B cell (primary cell): ENCODE measurements around the gene EPHB3. TPM values are rescaled to one million over a fixed set of nuclear protein-coding genes. Genes with fewer than 3 reads are reported as not detected.

Experiments used
- ATAC-seq: fragments of 200-7000 bp; cut with Tn5 transposase; one replicate; pipeline ENCODE4 v1.10.0; 2021; ENCODE audit warnings: low read depth, mild to moderate bottlenecking, moderate number of reproducible peaks, moderate library complexity
- CTCF ChIA-PET: fragments of 350-600 bp; sonication (Branson Sonifier 250); formaldehyde crosslinking; loops from one replicate; lab custom pipeline; 2021; ENCODE audit warnings: antibody characterized with exemption, inconsistent platforms; lab: Charles Lee
- POLR2A ChIA-PET: fragments of 350-600 bp; sonication (Branson Sonifier 250); formaldehyde crosslinking; loops from one replicate; lab custom pipeline; 2021; ENCODE audit warnings: antibody characterized with exemption; lab: Charles Lee
- DNase-seq: peaks from one replicate; pipeline ENCODE4 v3.0.0; 2013
- H2AFZ ChIP-seq: 2 replicates; pipeline ENCODE4 v1.6.1; 2012; ENCODE audit warnings: mild to moderate bottlenecking, low read depth, low read length; ENCODE audit not compliant: insufficient read depth, poor library complexity, severe bottlenecking
- H3K27ac ChIP-seq, 2 donors: 1 replicate in 1 of 2; 2 replicates in 1 of 2; pipeline ENCODE4 v1.5.1; 2012 to 2013; ENCODE audit warnings: low read length in 2 of 2, mild to moderate bottlenecking in 2 of 2, moderate library complexity in 1 of 2
- H3K27me3 ChIP-seq, 4 experiments: fragments of 200-600 bp in 1 of 4; sonication (generic) in 1 of 4; replicated peaks in 1 of 4; 1 replicate in 2 of 4; 2 replicates in 2 of 4; pipeline versions ENCODE4 v1.6.1 to v1.7.0; 2013 to 2016; ENCODE audit warnings: low read length in 3 of 4, mild to moderate bottlenecking in 2 of 4, mixed read lengths in 1 of 4, moderate library complexity in 1 of 4; ENCODE audit not compliant: insufficient read depth in 4 of 4, control insufficient read depth in 3 of 4; ENCODE audit errors: control extremely low read depth in 1 of 4
- H3K36me3 ChIP-seq, 2 experiments: replicated peaks in 1 of 2; 1 replicate in 1 of 2; 2 replicates in 1 of 2; pipeline versions ENCODE4 v1.6.1 to v1.7.1; 2013; ENCODE audit warnings: low read length in 1 of 2; ENCODE audit not compliant: insufficient read depth in 2 of 2, control insufficient read depth in 1 of 2; ENCODE audit errors: control extremely low read depth in 1 of 2, extremely low read depth in 1 of 2
- H3K4me1 ChIP-seq, 2 donors: fragments of 200-600 bp in 1 of 2; sonication (generic) in 1 of 2; 1 replicate in 1 of 2; 2 replicates in 1 of 2; pipeline versions ENCODE4 v1.5.1 to v1.6.1; 2013 to 2017; ENCODE audit warnings: low read length in 2 of 2; ENCODE audit not compliant: control insufficient read depth in 2 of 2, insufficient read depth in 2 of 2
- H3K4me2 ChIP-seq: replicated peaks from 2 replicates; pipeline ENCODE3; 2012; ENCODE audit warnings: mild to moderate bottlenecking, low read depth, low read length; ENCODE audit not compliant: poor library complexity, severe bottlenecking
- H3K4me3 ChIP-seq, 5 experiments: fragments of 200-600 bp in 1 of 5; sonication (generic) in 1 of 5; 1 replicate in 3 of 5; 2 replicates in 2 of 5; pipeline versions ENCODE4 v1.5.1 to v1.7.0; 2011 to 2016; ENCODE audit warnings: low read length in 4 of 5, mild to moderate bottlenecking in 4 of 5, low read depth in 2 of 5, control low read depth in 1 of 5, moderate library complexity in 1 of 5; ENCODE audit not compliant: insufficient read depth in 1 of 5; ENCODE audit errors: control extremely low read depth in 1 of 5, extremely low read depth in 1 of 5
- H3K79me2 ChIP-seq: fragments of 200-600 bp; sonication (generic); one replicate; pipeline ENCODE4 v1.6.0; 2016; ENCODE audit warnings: low read length; ENCODE audit not compliant: control insufficient read depth, insufficient read depth
- H3K9ac ChIP-seq: fragments of 200-600 bp; sonication (generic); 2 replicates; pipeline ENCODE4 v1.6.1; 2017; ENCODE audit warnings: mild to moderate bottlenecking, low read length, moderate library complexity
- H3K9me3 ChIP-seq, 3 donors: one replicate each; pipeline versions ENCODE4 v1.6.1 to v1.7.1; 2013; ENCODE audit warnings: low read length in 2 of 3; ENCODE audit not compliant: control insufficient read depth in 2 of 3, insufficient read depth in 1 of 3; ENCODE audit errors: control extremely low read depth in 1 of 3
- H4K20me1 ChIP-seq: 2 replicates; pipeline ENCODE4 v1.6.0; 2012; ENCODE audit warnings: mild to moderate bottlenecking, low read length; ENCODE audit not compliant: insufficient read depth, control insufficient read depth, poor library complexity, severe bottlenecking
- H3K27ac Mint-ChIP-seq: one replicate; pipeline ENCODE4 v1.8.0; 2021; ENCODE audit warnings: mixed read lengths
- H3K27me3 Mint-ChIP-seq: one replicate; pipeline ENCODE4 v1.8.0; 2021; ENCODE audit warnings: mixed read lengths
- H3K4me1 Mint-ChIP-seq: one replicate; pipeline ENCODE4 v1.8.0; 2021; ENCODE audit warnings: mixed read lengths
- H3K4me3 Mint-ChIP-seq: one replicate; pipeline ENCODE4 v1.8.0; 2021; ENCODE audit warnings: mixed read lengths
- H3K9me3 Mint-ChIP-seq: one replicate; pipeline ENCODE4 v1.8.0; 2022; ENCODE audit warnings: mixed read lengths; ENCODE audit not compliant: insufficient read depth
- EZH2 ChIP-seq: IDR thresholded peaks from 2 replicates; pipeline ENCODE4 v1.6.1; 2012; ENCODE audit warnings: borderline replicate concordance, low read depth, mild to moderate bottlenecking, moderate library complexity, low read length; ENCODE audit not compliant: insufficient read depth, poor library complexity, severe bottlenecking
- WGBS: methylation state at CpG from one replicate; pipeline ENCODE4 v1.1.5; 2013; ENCODE audit warnings: missing lambda C conversion rate; ENCODE audit not compliant: insufficient coverage; 5-methylcytosine and 5-hydroxymethylcytosine counted together
- intact Hi-C: fragments of 100-400 bp; cut with micrococcal nuclease; formaldehyde crosslinking; loops from one replicate; pipeline ENCODE4 v1.10.0; 2022
- polyA plus RNA-seq: library from polyadenylated mRNA; depleted of rRNA; stranded (reverse); fragments of >200 nt; gene quantifications from 2 replicates; pipeline ENCODE4 v1.2.3, GENCODE V29; 2012
- total RNA-seq, 2 donors: library from RNA; stranded (reverse); fragments of 120-200 nt in 1 of 2; gene quantifications; 1 replicate in 1 of 2; 2 replicates in 1 of 2; pipeline versions ENCODE4 v1.2.3 to v1.2.4, GENCODE V29; 2013 to 2022
- TF ChIP-seq, protein P1 (sequence below): fragments of 200-600 bp; IDR thresholded peaks from one replicate; pipeline ENCODE4 v1.8.0; 2022; ENCODE audit warnings: antibody characterized with exemption, mild to moderate bottlenecking

EPHB3 gene
- total and polyA plus RNA-seq, 2 donors (not counting 1 experiment from before 2014, with no cell fraction given), result 0.06 to 0.07 TPM

DNA sequence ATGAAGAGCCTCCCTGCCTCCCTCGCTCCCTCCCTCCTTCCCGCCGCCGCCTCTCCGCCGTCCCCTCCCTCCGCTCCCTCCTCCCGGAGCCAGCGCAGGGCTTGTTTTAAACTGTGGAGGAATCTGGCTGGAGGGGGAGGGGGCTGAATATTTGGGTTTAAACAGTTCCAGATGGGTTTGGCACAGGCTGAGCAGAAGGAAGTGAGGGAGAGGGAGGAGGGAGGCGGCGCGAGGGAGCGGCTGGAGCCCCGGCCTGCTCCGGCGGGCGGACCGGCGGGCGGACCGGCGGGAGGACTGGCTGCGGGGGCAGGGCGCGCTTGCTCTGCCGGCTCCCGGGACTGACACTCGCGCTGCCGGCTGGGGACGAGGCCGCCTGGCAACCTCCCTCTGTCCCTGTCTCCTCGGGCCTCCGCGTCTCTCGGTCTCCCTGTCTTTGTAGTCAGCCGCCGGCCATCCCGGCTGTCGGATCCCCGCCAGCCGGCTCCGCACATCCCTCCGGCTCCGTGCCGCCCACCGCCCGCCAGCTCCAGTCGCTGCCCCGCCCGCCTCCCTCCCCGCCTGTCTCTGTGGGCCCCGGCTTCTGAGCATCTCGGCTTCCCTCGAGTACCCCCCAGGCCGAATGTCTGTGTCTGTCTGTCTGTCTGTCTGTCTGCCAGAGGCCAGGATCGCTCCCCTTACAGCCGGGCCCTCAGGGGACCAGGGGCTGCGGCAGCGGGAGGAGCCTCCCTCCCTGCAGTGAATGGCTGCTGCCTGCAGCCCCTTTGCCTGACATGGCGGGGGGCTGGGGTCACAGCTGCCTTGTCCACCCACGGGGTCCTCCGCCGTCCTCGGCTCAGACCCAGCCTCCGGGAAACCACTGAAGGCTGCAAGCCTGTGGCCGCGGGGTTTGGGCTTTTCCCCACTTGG is 7.6 kb downstream of the EPHB3 start:
- Histone ChIP-seq H3K79me2 (no peaks in the 10 kb centered on the region), H2AFZ (peak overlapping the region; percentile 62), H3K9ac (peak overlapping the region; percentile 29), H3K4me1 (peaks cover 13 to 17% of the 10 kb centered on the region in 2 donors), H3K4me3 (peak overlapping the region in 2 of 5 experiments; percentile 29 to 39), H3K27ac (no peak overlapping the region), H3K4me2 (peak overlapping the region; percentile 80), H4K20me1 (no peaks in the 10 kb centered on the region), H3K9me3 (peaks cover 0 to 3% (median 0%) of the 10 kb centered on the region in 3 donors), H3K27me3 (peaks cover 0 to 51% (median 10%) of the 10 kb centered on the region in 4 experiments), H3K36me3 (no peaks in the 10 kb centered on the region)
- Mint-ChIP-seq H3K9me3 (no peaks in the 10 kb centered on the region), H3K4me3 (peak overlapping the region; percentile 66), H3K4me1 (peaks cover 5% of the 10 kb centered on the region), H3K27me3 (peaks cover 34% of the 10 kb centered on the region), H3K27ac (no peak overlapping the region)
- intact Hi-C loops, result no loop called here
- CTCF ChIA-PET, result no interaction called here
- POLR2A ChIA-PET, result interaction anchor here (0.6 kb wide), 1 partner anchor 304 kb away, joined by 3 read pairs; no protein-coding TSS in a partner anchor
- ATAC-seq (no peak), DNase-seq (peak; percentile 39)
- TF ChIP-seq EZH2, result no peak
- TF ChIP-seq, protein P1, sequence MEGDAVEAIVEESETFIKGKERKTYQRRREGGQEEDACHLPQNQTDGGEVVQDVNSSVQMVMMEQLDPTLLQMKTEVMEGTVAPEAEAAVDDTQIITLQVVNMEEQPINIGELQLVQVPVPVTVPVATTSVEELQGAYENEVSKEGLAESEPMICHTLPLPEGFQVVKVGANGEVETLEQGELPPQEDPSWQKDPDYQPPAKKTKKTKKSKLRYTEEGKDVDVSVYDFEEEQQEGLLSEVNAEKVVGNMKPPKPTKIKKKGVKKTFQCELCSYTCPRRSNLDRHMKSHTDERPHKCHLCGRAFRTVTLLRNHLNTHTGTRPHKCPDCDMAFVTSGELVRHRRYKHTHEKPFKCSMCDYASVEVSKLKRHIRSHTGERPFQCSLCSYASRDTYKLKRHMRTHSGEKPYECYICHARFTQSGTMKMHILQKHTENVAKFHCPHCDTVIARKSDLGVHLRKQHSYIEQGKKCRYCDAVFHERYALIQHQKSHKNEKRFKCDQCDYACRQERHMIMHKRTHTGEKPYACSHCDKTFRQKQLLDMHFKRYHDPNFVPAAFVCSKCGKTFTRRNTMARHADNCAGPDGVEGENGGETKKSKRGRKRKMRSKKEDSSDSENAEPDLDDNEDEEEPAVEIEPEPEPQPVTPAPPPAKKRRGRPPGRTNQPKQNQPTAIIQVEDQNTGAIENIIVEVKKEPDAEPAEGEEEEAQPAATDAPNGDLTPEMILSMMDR, result no peak
- 13% methylated on average over 56 of the region's 68 CpGs for WGBS

DNA sequence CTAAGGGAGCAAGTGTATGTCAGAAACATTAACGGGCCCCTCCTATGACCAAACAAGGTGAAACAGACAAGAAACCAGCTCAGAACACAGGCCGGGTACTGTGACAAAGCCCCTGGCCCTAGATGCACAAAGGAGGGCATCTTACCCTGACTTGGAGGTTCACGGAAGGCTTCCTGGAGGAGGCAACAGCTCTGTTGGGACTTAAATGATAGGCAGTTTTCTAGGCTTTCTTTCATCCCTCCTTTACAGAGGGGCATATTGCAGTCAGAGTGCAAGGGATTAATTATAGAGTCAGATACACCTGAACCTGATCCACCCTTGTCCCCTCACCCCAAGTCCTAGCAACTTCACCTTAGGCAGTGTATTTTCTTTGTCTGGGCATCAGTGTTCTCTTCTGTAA is 8.4 kb downstream of the EPHB3 start:
- H3K9me3 ChIP-seq, result peaks cover 0 to 3% (median 0%) of the 10 kb centered on the region in 3 donors
- no peaks in the 10 kb centered on the region for H4K20me1 ChIP-seq
- no peak overlapping the region for H2AFZ ChIP-seq
- H3K4me1 ChIP-seq, result peaks cover 13 to 17% of the 10 kb centered on the region in 2 donors
- no peak overlapping the region for H3K27ac ChIP-seq
- peaks cover 0 to 54% (median 10%) of the 10 kb centered on the region in 4 experiments for H3K27me3 ChIP-seq
- H3K4me1 Mint-ChIP-seq, result peaks cover 5% of the 10 kb centered on the region
- H3K9ac ChIP-seq, result no peak overlapping the region
- H3K9me3 Mint-ChIP-seq, result no peaks in the 10 kb centered on the region
- WGBS, result 96% methylated on average over 2 of the region's 3 CpGs
- intact Hi-C loops, result no loop called here
- CTCF ChIA-PET, result no interaction called here
- DNase-seq (no peak), ATAC-seq (no peak)
- TF ChIP-seq, protein P1, result no peak
- TF ChIP-seq EZH2, result no peak
- peaks cover 34% of the 10 kb centered on the region for H3K27me3 Mint-ChIP-seq
- H3K36me3 ChIP-seq, result no peaks in the 10 kb centered on the region
- no peak overlapping the region for H3K27ac Mint-ChIP-seq
- no peak overlapping the region for H3K4me2 ChIP-seq
- POLR2A ChIA-PET, result interaction anchor here (0.6 kb wide), 1 partner anchor 305 kb away, joined by 3 read pairs; no protein-coding TSS in a partner anchor
- H3K4me3 ChIP-seq, result no peak overlapping the region
- peak overlapping the region; percentile 44 for H3K4me3 Mint-ChIP-seq
- no peaks in the 10 kb centered on the region for H3K79me2 ChIP-seq
